Muscle layer of duodenum (tissue), 2 donors: ENCODE results near the gene COL4A4.

ENCODE experiments used
- H3K27ac ChIP-seq: one replicate; pipeline ENCODE4 v1.7.0; 2013; ENCODE audit warnings: mild to moderate bottlenecking, low read length
- H3K27me3 ChIP-seq: one replicate; pipeline ENCODE4 v1.7.0; 2013; ENCODE audit warnings: low read depth, mild to moderate bottlenecking, control low read depth, low read length
- H3K36me3 ChIP-seq, 2 donors: one replicate each; pipeline ENCODE4 v1.7.0; 2013; ENCODE audit warnings: low read length in 2 of 2, control low read depth in 1 of 2, mild to moderate bottlenecking in 1 of 2; ENCODE audit not compliant: insufficient read depth in 2 of 2, control insufficient read depth in 1 of 2
- H3K4me1 ChIP-seq, 2 donors: one replicate each; pipeline ENCODE4 v1.7.0; 2013; ENCODE audit warnings: low read length in 2 of 2, mild to moderate bottlenecking in 2 of 2, control low read depth in 1 of 2, moderate library complexity in 1 of 2; ENCODE audit not compliant: insufficient read depth in 2 of 2, control insufficient read depth in 1 of 2
- H3K4me3 ChIP-seq, 2 donors: one replicate each; pipeline ENCODE4 v1.7.0; 2013; ENCODE audit warnings: low read length in 2 of 2, low read depth in 1 of 2, mild to moderate bottlenecking in 1 of 2
- H3K9me3 ChIP-seq, 2 donors: one replicate each; pipeline ENCODE4 v1.7.0; 2013; ENCODE audit warnings: low read length in 2 of 2, control low read depth in 1 of 2, mild to moderate bottlenecking in 1 of 2; ENCODE audit not compliant: control insufficient read depth in 1 of 2
- donor health status: healthy.

COL4A4 gene

GRCh38 chr2:227043981-227044380 is 120.0 kb downstream of the COL4A4 start:
- Histone ChIP-seq H3K27me3 (no peaks in the 10 kb centered on the region), H3K4me3 (no peak overlapping the region), H3K4me1 (no peaks in the 10 kb centered on the region), H3K36me3 (no peaks in the 10 kb centered on the region), H3K27ac (no peak overlapping the region), H3K9me3 (no peaks in the 10 kb centered on the region)

DNA sequence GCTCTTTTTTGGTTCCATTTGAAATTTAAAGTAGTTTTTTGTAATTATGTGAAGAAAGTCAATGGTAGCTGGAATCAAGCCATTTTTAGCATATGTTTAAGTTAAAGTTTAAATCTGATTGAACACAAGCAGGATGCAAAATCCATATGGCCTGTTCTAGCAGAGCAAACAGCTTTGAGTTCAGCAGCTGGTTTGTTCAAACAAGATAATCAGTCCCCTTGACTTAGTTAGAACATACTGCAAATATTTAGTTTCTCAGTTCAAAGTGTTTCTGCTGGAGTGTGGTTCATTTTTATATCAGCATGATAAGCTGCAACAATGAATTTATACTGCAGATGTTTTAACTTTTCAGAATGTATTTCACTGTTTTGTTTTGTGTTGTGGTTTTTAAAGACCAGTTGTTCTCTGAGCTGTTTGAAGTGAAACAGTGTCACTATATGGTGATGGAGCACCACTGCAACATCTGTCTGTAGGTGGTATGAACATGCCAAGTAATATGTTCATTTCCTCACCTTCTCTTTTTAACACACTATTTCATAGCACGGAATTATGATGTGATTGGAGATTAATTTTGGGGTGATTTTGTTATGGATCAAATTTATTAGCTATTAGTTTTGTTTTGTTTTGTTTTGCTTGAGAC is 125.3 kb downstream of the COL4A4 start:
- H3K36me3 ChIP-seq = no peaks in the 10 kb centered on the region
- H3K9me3 ChIP-seq = no peaks in the 10 kb centered on the region

DNA sequence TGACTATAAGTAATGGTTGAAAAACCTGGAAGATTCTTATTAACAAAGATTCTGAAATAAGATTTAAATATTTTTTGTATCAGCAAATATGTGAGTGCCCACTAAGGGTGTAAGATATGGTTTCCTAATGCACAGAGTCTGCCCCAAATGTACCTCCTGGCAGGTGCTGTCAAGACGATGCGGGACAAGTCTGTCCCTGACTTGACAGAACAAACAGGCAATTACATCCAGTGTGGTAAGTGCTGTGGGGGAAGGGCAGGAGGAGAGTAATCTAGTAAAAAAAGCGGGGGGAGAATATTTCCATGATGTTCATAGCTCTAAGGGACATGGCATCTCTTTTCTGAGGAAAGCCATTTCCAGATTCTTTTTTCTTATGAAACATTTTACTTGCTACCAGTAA is 127.5 kb downstream of the COL4A4 start:
- H3K4me3 ChIP-seq = no peak overlapping the region
- H3K27me3 ChIP-seq = no peaks in the 10 kb centered on the region
- no peaks in the 10 kb centered on the region for H3K36me3 ChIP-seq
- H3K27ac ChIP-seq = no peak overlapping the region
- no peaks in the 10 kb centered on the region for H3K9me3 ChIP-seq
- peaks cover 0 to 21% of the 10 kb centered on the region in 2 donors for H3K4me1 ChIP-seq

More for the DNA sequence above, 125.3 kb downstream of the COL4A4 start:
- H3K27me3 ChIP-seq = no peaks in the 10 kb centered on the region
- H3K27ac ChIP-seq = no peak overlapping the region
- no peak overlapping the region for H3K4me3 ChIP-seq
- peaks cover 0 to 14% of the 10 kb centered on the region in 2 donors for H3K4me1 ChIP-seq

- Histone ChIP-seq H3K27ac (no peak overlapping the region), H3K4me1 (peaks cover 0 to 21% of the 10 kb centered on the region in 2 donors), H3K4me3 (no peak overlapping the region), H3K27me3 (no peaks in the 10 kb centered on the region), H3K9me3 (no peaks in the 10 kb centered on the region), H3K36me3 (no peaks in the 10 kb centered on the region)
Observed at GRCh38 chr2:227035711-227036367, 128.2 kb downstream of the COL4A4 start.

DNA sequence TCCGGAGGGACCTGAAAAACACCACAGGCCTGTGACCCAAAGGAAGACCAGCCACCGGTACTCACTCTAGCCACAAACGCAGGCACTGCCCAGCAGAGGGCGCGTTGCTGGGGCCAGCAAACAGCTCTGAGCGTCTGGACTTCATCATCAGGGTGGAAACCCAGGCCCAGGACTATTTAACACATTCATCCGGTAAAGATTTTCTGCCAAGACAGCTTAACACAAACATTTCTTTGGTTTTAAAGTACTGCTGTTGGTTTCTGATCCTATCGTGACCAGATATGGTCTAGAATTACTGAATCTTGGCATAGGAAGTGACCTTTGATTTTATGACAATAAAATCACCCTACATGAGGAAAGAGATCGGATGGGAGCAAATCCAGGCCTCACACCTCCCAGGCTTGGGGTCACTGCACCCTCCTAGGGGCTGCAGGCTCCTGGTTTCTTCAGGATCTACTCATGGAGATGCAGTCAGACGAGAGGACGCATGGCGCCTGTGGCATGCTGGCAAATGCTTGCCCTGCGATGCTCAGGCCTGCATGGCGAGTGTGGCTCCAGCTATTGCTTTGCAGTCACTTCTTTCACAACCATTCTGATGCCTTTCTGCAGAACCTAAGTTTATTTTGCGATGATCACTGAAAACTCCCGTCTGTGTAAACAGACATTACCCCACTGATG is 130.4 kb downstream of the COL4A4 start:
- Histone ChIP-seq H3K27ac (no peak overlapping the region), H3K4me1 (peaks cover 0 to 21% of the 10 kb centered on the region in 2 donors), H3K9me3 (no peaks in the 10 kb centered on the region), H3K36me3 (no peaks in the 10 kb centered on the region), H3K4me3 (no peak overlapping the region), H3K27me3 (no peaks in the 10 kb centered on the region)

DNA sequence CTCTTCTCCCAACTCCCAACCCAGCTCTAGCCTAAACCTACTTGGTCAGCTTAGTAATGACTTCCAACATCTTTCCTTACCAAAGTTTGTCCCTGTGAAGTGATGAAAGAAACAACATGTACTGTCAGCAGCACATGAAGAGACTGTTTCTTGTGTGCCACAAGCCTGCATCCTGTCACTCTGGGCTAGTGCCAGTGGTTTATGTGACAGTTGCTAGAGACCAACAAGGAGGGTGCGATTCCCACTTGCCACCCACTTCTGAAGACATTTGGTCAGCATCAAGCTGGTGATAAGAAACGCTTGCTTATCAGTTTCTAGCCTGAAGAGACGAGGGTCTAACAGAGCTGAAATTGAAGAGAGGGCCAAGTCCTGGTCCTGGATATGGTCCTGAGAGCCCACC is 132.6 kb downstream of the COL4A4 start:
- Histone ChIP-seq H3K9me3 (no peaks in the 10 kb centered on the region), H3K36me3 (no peaks in the 10 kb centered on the region), H3K4me3 (no peak overlapping the region), H3K4me1 (peaks cover 0 to 21% of the 10 kb centered on the region in 2 donors), H3K27ac (no peak overlapping the region), H3K27me3 (no peaks in the 10 kb centered on the region)

- no peak overlapping the region for H3K27ac ChIP-seq
Observed at GRCh38 chr2:227030789-227031188, 133.2 kb downstream of the COL4A4 start.

DNA sequence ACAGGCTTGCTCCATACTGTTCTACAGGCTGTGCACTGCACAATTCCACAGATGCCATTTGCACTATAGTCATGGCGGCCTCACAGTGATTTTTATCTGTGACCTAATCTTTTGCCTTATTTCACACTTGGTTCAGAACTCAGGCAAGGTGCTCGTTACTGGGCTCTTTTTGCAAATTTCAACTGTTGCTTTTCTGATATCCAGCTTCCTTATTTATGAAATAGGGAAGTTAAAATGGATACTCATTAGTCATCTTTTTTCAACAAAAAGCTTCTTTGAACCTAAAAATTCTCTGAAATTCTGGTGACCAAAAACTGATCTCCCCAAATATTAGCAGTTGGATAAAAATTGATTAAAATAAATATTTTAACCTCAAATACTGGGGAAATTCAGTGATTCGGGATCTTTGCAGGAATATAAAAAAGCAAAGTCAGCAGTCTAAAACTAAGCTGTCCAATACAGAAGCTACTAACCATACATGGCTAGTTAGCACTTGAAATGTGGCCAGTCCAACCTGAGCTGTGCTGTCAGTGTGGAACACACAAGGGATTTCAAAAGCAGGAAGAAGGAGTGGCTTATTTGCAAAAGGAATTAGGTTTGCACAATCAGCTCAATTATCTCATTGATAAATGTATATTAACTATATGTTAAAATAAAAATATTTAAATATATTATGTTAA is 134.4 kb downstream of the COL4A4 start:
- Histone ChIP-seq H3K27ac (no peak overlapping the region), H3K36me3 (no peaks in the 10 kb centered on the region), H3K27me3 (no peaks in the 10 kb centered on the region), H3K4me3 (no peak overlapping the region), H3K9me3 (no peaks in the 10 kb centered on the region), H3K4me1 (peaks cover 0 to 12% of the 10 kb centered on the region in 2 donors)

More at GRCh38 chr2:227030789-227031188, 133.2 kb downstream of the COL4A4 start:
- Histone ChIP-seq H3K4me3 (no peak overlapping the region), H3K36me3 (no peaks in the 10 kb centered on the region), H3K27me3 (no peaks in the 10 kb centered on the region), H3K9me3 (no peaks in the 10 kb centered on the region), H3K4me1 (peaks cover 0 to 16% of the 10 kb centered on the region in 2 donors)

DNA sequence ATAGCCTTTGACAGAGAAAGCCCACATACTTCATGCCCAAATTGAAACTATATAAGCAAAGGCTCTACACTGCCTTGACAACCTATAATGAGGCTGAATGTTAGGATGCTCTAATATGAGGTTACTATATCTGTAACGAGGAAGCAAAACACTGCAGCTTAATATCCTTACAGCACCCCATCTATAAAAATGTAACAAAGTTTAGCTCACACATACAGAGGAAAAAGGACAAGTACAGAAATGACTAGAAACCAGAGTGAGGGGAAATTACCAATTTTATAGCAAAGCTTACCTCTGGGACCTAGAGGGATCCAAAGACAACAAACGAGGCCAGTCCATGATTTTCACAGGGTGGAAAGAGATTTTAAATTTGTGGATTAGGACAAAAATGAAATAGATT is 138.5 kb downstream of the COL4A4 start:
- H3K27me3 ChIP-seq = no peaks in the 10 kb centered on the region
- no peak overlapping the region for H3K27ac ChIP-seq
- H3K4me3 ChIP-seq = no peak overlapping the region
- H3K9me3 ChIP-seq = no peaks in the 10 kb centered on the region
- H3K4me1 ChIP-seq = no peaks in the 10 kb centered on the region
- no peaks in the 10 kb centered on the region for H3K36me3 ChIP-seq

DNA sequence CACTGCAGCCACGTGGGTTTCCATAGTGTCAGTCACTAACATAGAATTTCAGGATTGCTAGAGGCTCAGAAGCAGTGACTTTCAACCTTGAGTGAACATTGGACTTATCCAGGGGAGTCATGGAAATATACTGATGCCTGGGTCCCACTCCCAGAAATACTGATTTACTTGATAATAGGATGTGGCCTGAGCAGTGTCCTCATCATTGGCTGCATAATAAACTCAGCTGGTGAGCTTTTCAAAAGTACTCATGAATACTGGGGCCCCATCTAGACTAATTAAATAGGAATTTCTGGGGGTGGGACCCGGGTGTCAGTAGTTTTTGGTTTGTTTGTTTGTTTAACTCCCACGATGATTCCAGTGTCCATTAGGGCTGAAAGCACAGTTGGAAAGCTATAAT is 141.4 kb downstream of the COL4A4 start:
- Histone ChIP-seq H3K27me3 (no peaks in the 10 kb centered on the region), H3K36me3 (no peaks in the 10 kb centered on the region), H3K4me1 (no peaks in the 10 kb centered on the region), H3K27ac (no peak overlapping the region), H3K4me3 (no peak overlapping the region), H3K9me3 (no peaks in the 10 kb centered on the region)

DNA sequence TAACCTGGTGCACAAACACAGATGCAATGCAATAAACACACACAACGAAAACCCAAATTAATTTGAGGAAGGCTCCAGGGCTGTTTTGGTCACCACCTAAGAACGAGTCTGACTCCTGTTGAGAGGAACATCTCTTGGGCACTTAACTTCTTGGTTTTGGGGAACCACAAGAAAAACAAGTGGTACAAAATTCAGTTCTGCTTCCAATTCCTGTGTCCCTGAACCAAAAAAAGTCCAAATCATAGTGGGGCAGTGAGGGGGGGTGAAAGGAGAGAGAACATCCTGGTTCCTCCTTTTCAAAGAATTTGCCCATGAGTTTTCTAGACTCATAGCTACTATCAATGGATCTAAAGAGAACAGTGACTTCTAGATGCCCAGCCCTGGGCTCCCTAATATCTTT is 143.6 kb downstream of the COL4A4 start:
- no peaks in the 10 kb centered on the region for H3K4me1 ChIP-seq
- H3K27me3 ChIP-seq = no peaks in the 10 kb centered on the region

More for the DNA sequence above, 143.6 kb downstream of the COL4A4 start:
- Histone ChIP-seq H3K4me3 (no peak overlapping the region), H3K36me3 (no peaks in the 10 kb centered on the region), H3K9me3 (no peaks in the 10 kb centered on the region), H3K27ac (no peak overlapping the region)
